OCI-LY1 (cell line): Measurements from ENCODE around the gene MAST4.

ENCODE experiments used
- H2AFZ ChIP-seq: fragments of 200-600 bp; sonication (generic), shearing (Covaris generic); 2 replicates; pipeline ENCODE4 v1.6.0; 2014; ENCODE audit warnings: antibody characterized with exemption, mild to moderate bottlenecking, low read length
- H3F3A ChIP-seq: fragments of 200-600 bp; sonication (generic), shearing (Covaris generic); 2 replicates; pipeline ENCODE4 v1.6.0; 2014; ENCODE audit warnings: mild to moderate bottlenecking, antibody characterized with exemption, low read length, moderate library complexity; ENCODE audit not compliant: insufficient read depth
- H3K27ac ChIP-seq: fragments of 200-600 bp; sonication (generic); 2 replicates; pipeline ENCODE4 v1.5.1; 2014; ENCODE audit warnings: low read length, mixed run types, mild to moderate bottlenecking, low read depth; ENCODE audit not compliant: poor library complexity, severe bottlenecking
- H3K27me3 ChIP-seq: fragments of 200-600 bp; sonication (generic); 2 replicates; pipeline ENCODE4 v1.6.0; 2014; ENCODE audit warnings: antibody characterized with exemption, mild to moderate bottlenecking, low read length, moderate library complexity; ENCODE audit not compliant: insufficient read depth
- H3K36me3 ChIP-seq: fragments of 200-600 bp; sonication (generic); 2 replicates; pipeline ENCODE4 v1.6.1; 2014; ENCODE audit warnings: mild to moderate bottlenecking, antibody characterized with exemption, low read length, moderate library complexity, mixed read lengths; ENCODE audit not compliant: insufficient read depth
- H3K4me1 ChIP-seq: fragments of 200-600 bp; sonication (generic); 2 replicates; pipeline ENCODE4 v1.5.1; 2014; ENCODE audit warnings: mild to moderate bottlenecking, low read length, moderate library complexity; ENCODE audit not compliant: insufficient read depth, severe bottlenecking
- H3K4me2 ChIP-seq: fragments of 200-600 bp; sonication (generic), shearing (Covaris generic); 2 replicates; pipeline ENCODE4 v1.6.1; 2014; ENCODE audit warnings: low read length
- H3K4me3 ChIP-seq: fragments of 200-600 bp; sonication (generic); 2 replicates; pipeline ENCODE4 v1.5.1; 2014; ENCODE audit warnings: low read length, low read depth, mild to moderate bottlenecking, mixed read lengths; ENCODE audit not compliant: poor library complexity, severe bottlenecking
- H3K79me2 ChIP-seq: fragments of 200-600 bp; shearing (Covaris generic); 2 replicates; pipeline ENCODE4 v1.6.1; 2016; ENCODE audit warnings: mixed run types, low read length, mixed read lengths; ENCODE audit not compliant: insufficient read depth
- H3K9ac ChIP-seq: fragments of 200-600 bp; sonication (generic), shearing (Covaris generic); 2 replicates; pipeline ENCODE4 v1.6.1; 2014; ENCODE audit warnings: mild to moderate bottlenecking, low read length, mixed read lengths
- H3K9me2 ChIP-seq: fragments of 200-600 bp; sonication (generic), shearing (Covaris generic); 2 replicates; pipeline ENCODE4 v1.6.1; 2014; ENCODE audit warnings: low read depth, mild to moderate bottlenecking, low read length, mixed read lengths
- H3K9me3 ChIP-seq: fragments of 200-600 bp; shearing (Covaris generic); 2 replicates; pipeline ENCODE4 v1.6.1; 2014; ENCODE audit warnings: low read length, mixed read lengths
- H4K20me1 ChIP-seq: fragments of 200-600 bp; sonication (generic), shearing (Covaris generic); 2 replicates; pipeline ENCODE4 v1.6.0; 2016; ENCODE audit warnings: mild to moderate bottlenecking, low read length; ENCODE audit not compliant: insufficient read depth
- EZH2 ChIP-seq: fragments of 200-600 bp; sonication (generic), shearing (Covaris generic); IDR thresholded peaks from 2 replicates; pipeline ENCODE4 v1.8.0; 2017; ENCODE audit warnings: borderline replicate concordance, mixed run types, mild to moderate bottlenecking, antibody characterized with exemption, low read length, moderate library complexity, mixed read lengths
- TF ChIP-seq, protein P1 (sequence below): fragments of 200-600 bp; sonication (generic), shearing (Covaris generic); IDR thresholded peaks from 2 replicates; pipeline ENCODE4 v1.5.1; 2017; ENCODE audit warnings: mild to moderate bottlenecking, antibody characterized with exemption, low read length, moderate library complexity, mixed read lengths

MAST4 gene

DNA sequence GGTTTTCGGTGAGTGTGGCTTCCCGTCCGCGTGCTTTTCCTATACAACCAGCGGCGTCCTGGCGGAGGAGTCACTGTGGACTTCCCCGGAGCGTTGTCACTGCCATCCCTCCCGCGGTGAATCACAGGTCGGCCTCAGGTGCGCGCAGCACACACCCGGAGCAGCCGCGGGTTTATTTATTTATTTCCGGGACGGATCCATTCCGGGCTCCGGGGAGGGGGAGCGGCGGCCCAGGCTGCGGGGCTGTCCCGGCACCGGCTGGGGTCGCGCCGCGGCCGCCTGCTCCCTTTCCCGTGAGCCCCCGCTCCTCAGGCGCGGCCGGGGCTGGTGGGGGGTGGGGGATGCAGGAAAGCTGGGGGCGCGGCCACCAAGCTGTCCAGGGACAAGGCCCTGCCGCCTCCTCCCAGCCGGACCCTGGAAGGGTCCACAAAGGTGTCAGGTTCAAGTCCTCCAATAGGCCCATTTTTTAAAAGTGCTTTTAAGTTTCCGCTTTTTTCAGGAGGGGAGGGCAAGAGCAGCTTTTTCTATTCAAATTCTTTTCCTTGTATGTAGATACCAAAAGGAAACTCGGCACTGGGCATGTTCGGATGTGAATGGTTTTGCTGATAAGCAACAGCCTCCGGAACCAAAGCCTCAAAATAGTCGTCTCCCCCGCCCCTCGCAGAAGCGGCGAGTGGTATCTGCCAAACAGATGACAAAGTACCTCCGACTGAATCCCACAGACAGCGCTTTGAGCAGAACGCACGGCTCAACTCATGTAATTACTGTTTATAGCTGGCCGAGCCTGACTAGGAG, 407.9 kb downstream of the MAST4 start:
- no peaks in the 10 kb centered on the region for H3K27me3 ChIP-seq
- H3K9me3 ChIP-seq: no peaks in the 10 kb centered on the region
- no peak overlapping the region for H3K27ac ChIP-seq
- H3F3A ChIP-seq: no peaks in the 10 kb centered on the region
- H2AFZ ChIP-seq: peak overlapping the region; percentile 91
- peaks cover 18% of the 10 kb centered on the region for H3K4me1 ChIP-seq
- no peaks in the 10 kb centered on the region for H3K36me3 ChIP-seq
- peak overlapping the region; percentile 66 for H3K4me3 ChIP-seq
- no peaks in the 10 kb centered on the region for H4K20me1 ChIP-seq
- peak overlapping the region; percentile 68 for H3K9ac ChIP-seq
- H3K9me2 ChIP-seq: no peaks in the 10 kb centered on the region
- H3K79me2 ChIP-seq: no peaks in the 10 kb centered on the region
- TF ChIP-seq EZH2: no peak
- TF ChIP-seq, protein P1, sequence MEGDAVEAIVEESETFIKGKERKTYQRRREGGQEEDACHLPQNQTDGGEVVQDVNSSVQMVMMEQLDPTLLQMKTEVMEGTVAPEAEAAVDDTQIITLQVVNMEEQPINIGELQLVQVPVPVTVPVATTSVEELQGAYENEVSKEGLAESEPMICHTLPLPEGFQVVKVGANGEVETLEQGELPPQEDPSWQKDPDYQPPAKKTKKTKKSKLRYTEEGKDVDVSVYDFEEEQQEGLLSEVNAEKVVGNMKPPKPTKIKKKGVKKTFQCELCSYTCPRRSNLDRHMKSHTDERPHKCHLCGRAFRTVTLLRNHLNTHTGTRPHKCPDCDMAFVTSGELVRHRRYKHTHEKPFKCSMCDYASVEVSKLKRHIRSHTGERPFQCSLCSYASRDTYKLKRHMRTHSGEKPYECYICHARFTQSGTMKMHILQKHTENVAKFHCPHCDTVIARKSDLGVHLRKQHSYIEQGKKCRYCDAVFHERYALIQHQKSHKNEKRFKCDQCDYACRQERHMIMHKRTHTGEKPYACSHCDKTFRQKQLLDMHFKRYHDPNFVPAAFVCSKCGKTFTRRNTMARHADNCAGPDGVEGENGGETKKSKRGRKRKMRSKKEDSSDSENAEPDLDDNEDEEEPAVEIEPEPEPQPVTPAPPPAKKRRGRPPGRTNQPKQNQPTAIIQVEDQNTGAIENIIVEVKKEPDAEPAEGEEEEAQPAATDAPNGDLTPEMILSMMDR: no peak
- peak overlapping the region; percentile 74 for H3K4me2 ChIP-seq

DNA sequence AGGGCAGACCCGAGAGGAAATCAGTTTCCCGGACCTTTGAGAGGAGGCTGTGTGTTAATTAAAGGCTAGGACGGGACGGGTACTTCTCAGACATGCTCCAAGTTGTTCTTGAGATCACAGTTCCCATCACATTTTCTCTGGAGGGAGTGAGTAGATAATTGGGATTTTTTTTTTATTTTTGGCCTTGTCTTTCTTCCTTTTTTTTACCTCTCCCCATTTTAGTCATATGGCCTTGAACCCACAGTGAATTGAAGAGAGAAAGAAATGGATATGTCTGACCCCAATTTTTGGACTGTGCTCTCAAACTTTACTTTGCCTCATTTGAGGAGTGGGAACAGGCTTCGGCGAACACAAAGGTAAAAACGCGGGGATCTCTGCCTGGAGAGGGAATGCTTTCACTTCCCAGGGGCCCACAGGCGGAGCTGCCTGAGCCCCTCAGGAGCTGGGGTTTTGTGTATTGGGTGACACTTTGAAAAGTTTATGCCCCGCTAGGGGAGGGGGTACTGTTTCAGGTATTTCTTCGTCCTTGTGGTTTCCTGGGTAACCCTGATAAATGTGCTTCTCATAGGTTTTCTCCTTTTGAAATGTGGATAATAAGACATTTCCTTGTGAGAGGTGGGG, 408.6 kb downstream of the MAST4 start:
- Histone ChIP-seq H3F3A (no peaks in the 10 kb centered on the region), H3K27me3 (no peaks in the 10 kb centered on the region), H3K79me2 (no peaks in the 10 kb centered on the region), H3K9me3 (no peaks in the 10 kb centered on the region), H4K20me1 (no peaks in the 10 kb centered on the region), H3K36me3 (no peaks in the 10 kb centered on the region), H3K9ac (peak overlapping the region; percentile 68), H3K27ac (no peak overlapping the region), H3K9me2 (no peaks in the 10 kb centered on the region), H3K4me3 (peak overlapping the region; percentile 66), H3K4me2 (peak overlapping the region; percentile 74), H2AFZ (peak overlapping the region; percentile 91), H3K4me1 (peaks cover 18% of the 10 kb centered on the region)
- TF ChIP-seq EZH2: no peak
- TF ChIP-seq, protein P1: no peak

DNA sequence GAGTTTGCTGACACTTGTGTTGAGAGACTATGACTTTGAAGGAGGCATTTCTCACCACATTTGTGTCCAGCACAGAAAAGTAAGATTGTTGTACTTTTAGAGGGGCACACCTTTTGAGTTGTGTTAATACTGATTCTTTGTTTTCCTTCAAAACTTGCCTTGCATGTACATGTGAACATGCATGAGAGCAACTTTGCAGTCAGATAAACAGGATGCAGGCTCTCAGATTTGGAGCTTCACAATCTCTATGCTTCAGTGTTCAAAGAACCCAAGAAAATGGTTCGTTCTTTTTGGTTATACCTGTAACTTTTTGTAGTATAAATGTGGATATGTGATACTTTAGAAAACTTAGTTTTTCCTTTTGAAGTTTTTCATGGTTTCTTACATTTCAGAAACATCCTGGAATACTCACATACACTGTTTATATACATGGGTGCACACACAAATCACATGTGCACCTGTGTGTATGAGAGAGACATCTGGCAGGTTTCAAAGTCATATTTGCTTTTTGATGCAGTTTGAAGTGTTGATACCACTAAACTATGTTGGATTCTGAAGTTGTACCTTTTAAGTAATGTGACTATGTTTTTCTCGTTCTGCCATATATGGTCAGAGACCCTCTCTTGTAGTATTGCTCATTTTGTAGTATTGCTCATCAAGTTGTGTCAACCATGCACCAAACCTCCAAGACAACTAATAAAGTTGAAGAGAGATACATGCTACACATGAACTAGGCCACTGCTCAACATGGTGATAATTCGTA, 409.7 kb downstream of the MAST4 start:
- H4K20me1 ChIP-seq: no peaks in the 10 kb centered on the region
- no peak overlapping the region for H3K27ac ChIP-seq
- no peak overlapping the region for H2AFZ ChIP-seq
- TF ChIP-seq EZH2: no peak
- TF ChIP-seq, protein P1: no peak
- no peaks in the 10 kb centered on the region for H3K36me3 ChIP-seq
- no peaks in the 10 kb centered on the region for H3F3A ChIP-seq
- no peaks in the 10 kb centered on the region for H3K79me2 ChIP-seq
- H3K9ac ChIP-seq: no peak overlapping the region
- no peaks in the 10 kb centered on the region for H3K27me3 ChIP-seq
- H3K9me2 ChIP-seq: no peaks in the 10 kb centered on the region
- no peaks in the 10 kb centered on the region for H3K9me3 ChIP-seq
- H3K4me3 ChIP-seq: no peak overlapping the region
- no peak overlapping the region for H3K4me2 ChIP-seq
- peaks cover 18% of the 10 kb centered on the region for H3K4me1 ChIP-seq
